HG03575 (cell line): ENCODE data around the gene NINJ2.
"Not testable (repeated sequence)": the region's sequence is repeated elsewhere in the genome, so short reads cannot be mapped to it uniquely, and the experiment has no call there.

Source experiments
- ATAC-seq: cut with Tn5 transposase; IDR thresholded peaks from one replicate; pipeline ENCODE4 v1.9.1; 2021; ENCODE audit not compliant: unreplicated experiment, insufficient number of reproducible peaks, low FRiP score; ENCODE audit errors: extremely low read depth

NINJ2 gene

GRCh38 chr12:644303-644639, 19.0 kb downstream of the NINJ2 start:
- ATAC-seq, result no peak

DNA sequence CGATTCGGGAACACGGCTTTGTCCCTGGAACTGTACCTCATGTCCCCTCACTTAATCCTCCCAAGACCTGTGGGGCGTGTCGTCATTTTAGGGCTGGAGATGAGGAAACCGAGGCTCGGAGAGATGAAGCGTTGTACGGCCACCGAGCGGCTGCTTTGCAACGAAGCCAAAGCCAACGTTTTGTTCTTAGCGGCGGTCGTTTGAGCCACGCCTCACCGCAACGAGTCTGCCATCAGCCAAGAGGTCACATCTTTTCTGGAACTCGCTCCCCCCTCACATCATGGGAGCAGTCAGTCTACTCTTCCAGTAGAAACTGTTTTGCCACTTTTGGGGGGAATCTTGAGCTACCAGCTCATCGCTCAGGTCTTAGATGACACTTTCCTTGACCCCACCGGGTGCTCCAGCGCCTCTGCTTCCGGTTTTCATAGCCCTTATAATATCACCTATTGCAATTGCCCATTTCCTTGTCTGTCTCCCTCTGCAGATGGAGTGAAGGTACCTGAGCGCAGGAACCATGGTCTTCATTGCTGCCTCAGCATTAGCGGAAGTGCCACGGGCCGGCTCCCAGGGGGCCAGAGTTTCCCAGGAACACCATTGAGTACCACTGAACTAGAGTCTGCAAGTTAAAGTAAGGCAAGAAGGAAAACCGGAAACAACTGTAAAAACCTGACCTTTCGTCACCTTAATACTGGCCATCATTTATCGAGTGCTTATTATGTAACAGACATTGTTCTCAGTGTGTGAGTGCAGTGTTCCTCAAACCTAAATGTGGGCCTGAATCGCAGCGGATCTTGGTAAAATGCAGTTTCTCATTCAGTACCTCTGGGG, 19.6 kb downstream of the NINJ2 start:
- no peak for ATAC-seq

DNA sequence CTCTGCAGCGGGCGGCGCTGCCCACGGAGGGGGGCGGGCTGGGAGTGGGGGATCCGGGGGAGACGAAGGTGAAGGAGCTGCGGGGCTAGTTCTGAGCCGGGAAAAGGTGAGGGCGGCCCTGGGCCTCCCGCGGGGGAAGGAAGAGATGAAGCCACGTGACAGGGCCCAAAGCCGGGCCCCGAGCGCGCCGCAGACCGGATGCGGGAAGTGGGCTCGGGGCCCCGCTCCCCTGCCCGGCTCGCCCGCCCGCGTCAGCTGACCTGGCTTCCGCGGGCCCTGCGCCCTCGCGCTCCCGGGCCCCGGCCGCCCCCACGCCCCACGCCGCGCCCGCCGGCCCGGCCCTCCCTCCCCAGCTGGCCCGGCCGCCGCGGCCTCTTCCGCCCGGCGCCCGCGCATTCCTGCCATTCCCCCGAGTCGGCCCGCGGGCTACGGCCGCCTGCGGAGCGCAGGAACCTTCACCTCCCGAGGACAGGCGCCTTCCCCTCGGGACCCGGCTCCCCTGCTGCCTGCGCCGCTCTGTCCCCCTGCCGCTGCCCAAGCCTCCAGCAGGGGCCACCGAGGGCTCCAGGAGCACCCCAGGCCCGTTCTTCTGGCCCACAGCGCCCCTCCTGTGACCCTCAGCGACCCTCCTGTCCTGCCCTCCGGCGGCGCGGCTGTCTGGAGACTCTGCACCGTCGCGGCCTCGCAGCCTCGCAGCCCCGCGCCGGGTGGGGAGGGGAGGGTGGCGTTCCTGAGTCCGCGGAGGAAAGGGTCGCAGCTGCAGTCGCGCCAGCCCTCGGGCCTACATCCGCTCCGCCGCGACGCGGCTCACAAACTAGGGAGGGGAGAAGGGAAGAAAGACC, 20.4 kb downstream of the NINJ2 start:
- no peak for ATAC-seq

DNA sequence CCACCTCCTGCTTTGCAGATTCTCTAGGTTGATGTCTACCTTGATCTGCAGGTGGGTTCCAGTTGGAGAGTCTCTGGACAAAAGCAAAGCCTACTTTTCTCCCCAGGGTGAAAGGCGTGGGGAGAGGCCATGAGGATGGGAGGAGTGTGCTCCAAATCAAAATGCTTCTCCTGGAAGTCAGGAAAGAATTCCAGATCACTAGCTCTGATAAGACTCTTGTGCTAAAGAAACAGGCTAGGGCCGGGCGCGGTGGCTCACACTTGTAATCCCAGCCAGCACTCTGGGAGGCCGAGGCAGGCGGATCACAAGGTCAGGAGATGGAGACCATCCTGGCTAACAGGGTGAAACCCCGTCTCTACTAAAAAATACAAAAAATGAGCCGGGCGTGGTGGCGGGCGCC, 21.9 kb downstream of the NINJ2 start:
- not testable (repeated sequence) for ATAC-seq

GRCh38 chr12:640773-641172, 22.5 kb downstream of the NINJ2 start:
- ATAC-seq, result no peak

GRCh38 chr12:639988-640387, 23.3 kb downstream of the NINJ2 start:
- ATAC-seq, result no peak

- ATAC-seq, result no peak
These were observed 23.7 kb downstream of the NINJ2 start for GRCh38 chr12:639566-639965.

DNA sequence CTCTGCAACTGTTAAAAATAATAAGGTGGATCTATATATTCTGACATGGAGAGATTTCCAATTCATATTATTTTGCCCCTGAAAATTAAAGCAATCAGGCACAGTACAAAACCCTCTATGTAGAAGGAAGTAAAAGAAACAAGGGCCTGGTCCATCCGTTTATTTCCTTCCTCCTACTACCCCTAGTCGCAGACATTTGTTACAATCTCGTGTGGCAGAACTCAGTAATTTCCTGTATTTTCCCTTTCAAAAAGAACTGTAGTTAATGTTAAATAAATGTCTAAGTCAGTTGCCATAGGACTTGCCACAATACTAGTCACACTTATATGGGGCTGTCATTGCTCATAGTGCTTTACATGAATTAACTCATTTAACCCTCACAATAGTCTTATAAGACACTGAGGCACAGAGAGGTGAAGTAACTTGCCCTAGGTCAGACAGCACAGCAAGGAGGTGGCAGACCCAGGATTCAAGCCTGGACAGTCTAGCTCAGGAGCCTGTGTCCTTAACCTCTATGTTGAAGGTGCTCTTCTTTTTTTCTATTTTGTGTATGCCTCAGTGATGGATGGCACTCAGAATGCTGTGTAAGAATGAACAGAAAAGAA, 24.2 kb downstream of the NINJ2 start:
- no peak for ATAC-seq

DNA sequence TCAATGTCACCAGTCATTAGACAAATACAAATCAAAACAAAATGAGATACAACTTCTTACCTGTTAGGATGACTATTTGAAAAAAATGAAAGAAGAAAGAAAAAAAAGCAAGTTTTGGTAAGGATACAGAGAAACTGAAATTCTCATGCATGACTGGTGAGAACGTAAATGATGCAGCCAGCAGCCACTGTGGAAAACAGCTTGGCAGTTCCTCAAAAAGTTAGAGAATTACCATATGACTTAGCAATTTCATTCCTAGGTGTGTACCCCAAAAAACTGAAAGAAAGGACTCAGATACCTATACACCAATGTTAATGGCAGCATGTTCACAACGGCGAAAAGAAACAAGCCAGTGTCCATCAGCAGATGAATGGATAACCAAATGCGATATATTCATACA, 26.6 kb downstream of the NINJ2 start:
- no peak for ATAC-seq

DNA sequence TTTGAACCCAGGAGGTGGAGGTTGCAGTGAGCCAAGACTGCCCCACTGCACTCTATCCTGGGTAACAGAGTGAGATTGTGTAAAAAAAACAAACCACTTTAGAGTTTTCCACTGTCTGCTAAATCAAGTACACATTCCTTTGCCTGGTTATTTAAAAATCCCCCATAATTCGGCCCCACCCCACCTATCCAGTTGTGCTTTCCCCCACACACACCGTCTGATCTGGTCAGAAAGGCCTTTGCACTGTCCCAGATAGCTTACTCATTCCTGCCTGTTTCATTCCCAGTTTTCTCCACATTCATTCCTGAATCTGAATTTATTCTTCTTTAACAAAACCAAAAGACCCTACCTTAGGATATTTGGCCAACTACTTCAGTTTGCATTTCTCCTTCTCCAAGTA, 29.5 kb downstream of the NINJ2 start:
- no peak for ATAC-seq

DNA sequence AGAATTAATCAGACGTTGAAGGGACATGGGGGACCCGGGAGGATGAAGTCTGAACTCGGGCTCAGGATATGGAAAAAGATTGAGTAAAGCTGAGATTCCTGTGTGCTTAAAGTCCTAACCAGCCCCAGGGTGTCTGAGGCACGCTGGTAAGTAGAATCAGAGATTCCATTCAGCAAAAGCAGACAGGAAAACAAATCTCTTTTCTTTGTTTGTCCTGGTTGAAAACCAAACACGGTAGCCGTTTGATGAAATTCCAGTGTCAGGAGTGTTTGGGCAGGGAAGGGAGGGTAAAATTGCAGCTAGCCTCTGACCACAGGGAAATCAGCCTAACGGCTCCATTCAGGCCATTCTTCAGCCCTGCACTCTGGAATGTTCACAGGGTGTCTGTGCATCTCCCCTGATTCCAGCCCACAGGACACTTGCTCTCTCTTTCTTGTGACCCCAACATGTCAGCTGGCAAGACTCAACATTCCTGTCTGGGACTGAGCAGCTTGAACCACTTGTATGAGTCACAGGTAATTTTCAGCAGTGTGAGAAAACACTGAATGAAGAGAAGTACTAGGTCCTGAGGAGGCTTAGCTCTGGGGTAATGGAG, 31.0 kb downstream of the NINJ2 start:
- no peak for ATAC-seq

DNA sequence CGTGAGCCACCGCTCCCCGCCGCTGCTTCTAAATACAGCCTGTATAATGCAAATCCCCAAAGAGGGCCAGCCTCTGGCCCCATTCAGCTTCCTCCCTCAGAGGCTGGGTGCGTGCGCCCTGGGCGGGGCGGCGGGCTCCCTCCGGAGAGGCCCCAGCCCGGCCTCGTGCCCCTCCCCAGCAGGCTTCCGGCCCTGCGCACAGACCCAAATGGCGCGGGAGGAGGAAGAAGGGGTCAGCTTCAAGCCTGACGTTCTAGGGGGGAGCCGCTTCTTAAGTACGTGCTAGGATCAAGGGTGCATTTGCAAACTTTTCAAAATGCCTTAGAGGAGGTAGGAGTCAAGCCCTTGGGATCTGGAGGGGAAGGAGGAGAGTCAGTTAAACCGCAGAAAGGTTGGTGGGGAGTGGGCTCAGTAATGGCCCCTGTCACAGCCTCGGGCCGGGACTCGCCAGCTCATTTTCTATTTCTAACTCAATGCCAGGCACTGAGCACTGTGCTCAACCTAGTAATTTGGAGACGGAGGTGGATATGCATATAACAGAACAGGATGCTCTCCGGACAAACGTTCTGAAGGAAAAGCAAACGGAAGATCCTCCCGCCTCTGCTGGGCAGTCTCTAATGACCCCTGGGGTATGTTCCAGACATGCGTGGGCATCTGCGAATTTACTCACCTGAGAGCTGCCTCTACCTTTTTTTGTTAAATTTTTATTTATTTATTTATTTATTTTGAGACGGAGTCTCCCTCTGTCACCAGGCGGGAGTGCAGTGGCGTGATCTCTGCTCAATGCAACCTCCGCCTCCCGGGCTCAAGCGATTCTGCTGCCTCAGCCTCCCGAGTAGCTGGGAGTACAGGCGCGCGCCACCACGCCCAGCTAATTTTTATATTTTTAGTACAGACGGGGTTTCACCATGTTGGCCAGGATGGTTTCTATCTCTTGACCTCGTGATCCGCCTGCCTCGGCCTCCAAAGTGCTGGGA, 32.3 kb downstream of the NINJ2 start:
- peak; percentile 69 for ATAC-seq

DNA sequence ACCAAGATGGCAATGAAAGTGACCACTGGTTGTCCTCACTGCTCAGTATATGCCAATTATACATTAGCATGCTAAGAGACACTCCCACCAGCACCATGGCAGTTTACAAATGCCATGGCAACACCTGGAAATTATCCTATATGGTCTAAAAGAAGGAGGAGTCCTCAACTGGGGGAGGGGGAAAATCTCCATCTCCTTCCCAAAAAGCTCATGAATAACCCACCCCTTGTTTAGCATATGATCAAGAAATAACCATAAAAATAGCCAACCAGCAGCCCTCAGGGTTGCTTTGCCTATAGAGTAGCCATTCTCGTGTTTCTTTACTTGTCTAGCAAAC, 34.5 kb downstream of the NINJ2 start:
- not testable (repeated sequence) for ATAC-seq

DNA sequence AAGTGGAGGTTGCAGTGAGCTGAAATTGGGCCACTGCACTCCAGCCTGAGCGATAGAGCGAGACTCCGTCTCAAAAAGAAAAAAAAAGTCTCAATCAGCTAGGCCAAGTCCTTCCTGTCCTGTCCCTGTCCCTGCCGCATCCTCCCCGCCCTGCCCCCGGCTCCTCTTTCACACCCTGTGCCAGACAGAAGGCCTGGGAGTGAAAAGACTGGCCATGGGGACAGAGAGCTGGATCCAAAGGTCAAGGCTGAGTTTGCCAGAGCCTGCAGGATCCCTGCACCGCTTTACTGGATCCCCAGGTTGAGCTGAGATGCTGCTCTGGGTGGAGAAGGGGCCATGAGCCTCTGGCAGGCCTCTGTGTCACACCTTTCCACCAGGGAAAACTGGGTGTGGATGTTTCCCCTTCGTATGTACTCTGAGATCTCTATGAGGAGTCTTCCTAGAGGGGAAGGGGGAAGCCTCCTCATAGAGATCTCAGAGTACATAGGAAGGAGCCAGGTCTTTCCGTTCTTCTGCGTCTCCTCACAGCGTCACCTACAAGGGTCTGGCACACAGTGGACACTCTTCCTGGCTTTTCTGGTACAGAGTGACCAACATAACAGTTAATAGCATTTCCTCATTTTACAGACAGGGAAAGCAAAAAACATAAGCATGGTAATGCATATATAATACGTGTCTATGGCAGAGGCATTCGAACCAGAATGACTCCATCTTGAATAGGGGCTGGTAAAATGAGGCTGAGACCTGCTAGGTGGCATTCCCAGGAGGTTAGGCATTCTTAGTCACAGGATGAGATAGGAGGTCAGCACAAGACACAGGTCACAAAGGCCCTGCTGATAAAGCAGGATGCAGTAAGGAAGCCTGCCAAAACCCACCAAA, 35.1 kb downstream of the NINJ2 start:
- ATAC-seq, result no peak

DNA sequence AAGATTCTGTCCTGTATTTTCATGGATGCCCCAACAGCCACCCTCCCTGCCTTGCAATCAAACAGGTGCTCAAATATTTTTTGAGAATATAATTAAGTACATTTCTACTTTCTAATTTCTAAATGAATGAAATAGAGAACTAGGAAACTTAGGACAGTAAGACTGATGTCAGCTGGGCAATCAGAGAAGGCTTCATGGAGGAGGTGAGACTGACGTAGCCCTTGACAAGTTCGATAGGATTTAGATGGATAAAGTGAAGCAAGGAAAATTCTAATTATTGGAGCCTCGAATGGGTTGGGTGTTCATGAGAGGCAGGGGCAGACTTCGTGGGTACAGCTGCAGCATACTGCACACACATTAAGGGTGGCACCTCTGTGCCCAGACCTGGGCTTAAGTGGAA, 36.0 kb downstream of the NINJ2 start:
- no peak for ATAC-seq

DNA sequence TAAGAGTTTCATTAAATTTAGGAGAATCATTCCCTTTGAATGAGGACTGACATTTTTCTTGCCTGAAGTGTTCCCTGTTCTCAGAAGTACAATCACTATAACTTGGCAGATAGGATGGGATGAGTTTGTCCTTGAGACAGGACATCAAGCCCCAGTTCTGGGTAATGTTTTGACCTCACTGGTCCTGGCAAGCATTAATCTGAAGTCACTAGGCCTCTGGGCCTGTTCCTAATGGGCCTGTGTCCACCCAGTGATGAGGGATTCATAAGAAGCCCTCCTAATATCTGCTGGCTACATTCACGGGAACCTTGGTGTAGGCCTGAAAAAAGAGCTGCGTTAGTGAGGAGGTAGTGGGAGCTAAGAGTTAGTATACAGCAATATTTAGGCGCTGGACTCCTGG, 37.2 kb downstream of the NINJ2 start:
- no peak for ATAC-seq

DNA sequence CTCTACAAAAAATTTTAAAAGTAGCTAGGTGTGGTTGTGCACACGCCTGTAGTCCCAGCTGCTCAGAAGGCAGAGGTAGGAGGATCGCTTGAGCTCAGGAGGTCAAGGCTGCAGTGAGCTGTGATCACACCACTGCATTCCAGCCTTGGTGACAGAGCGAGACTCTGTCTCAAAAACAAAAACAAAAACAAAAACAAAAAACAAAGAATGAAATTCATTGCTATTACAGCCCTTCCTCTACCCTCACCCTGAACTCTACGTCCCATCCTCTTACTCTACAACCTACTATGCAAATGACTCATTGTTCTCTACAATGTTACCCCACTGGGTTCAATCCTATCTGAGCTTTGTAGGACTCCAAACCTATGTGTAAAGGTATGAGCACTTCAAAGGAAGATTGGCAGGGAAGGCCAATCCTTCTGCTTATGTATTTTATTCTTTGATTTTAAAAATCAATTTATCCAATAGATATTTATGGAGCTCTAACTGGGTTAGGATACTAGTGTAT, 39.3 kb downstream of the NINJ2 start:
- no peak for ATAC-seq
